Lower lobe of right lung (tissue), 2 donors: ENCODE data around the gene ADGRG1. TPM values are rescaled to one million over a fixed set of nuclear protein-coding genes. Genes with fewer than 3 reads are reported as not detected.
"Not testable (repeated sequence)": the region's sequence is repeated elsewhere in the genome, so short reads cannot be mapped to it uniquely, and the experiment has no call there.

Source experiments
- ATAC-seq, 2 donors: fragments of 200-7000 bp; cut with Tn5 transposase; one replicate each; pipeline ENCODE4 v1.9.1; 2020 to 2022; ENCODE audit warnings: mild to moderate bottlenecking in 2 of 2, moderate library complexity in 2 of 2
- DNase-seq: peaks from one replicate; pipeline ENCODE4 v3.0.0-alpha.2; 2020
- H3K27ac ChIP-seq: fragments of 200-600 bp; one replicate; pipeline ENCODE4 v1.8.0; 2022
- H3K27me3 ChIP-seq: fragments of 200-600 bp; one replicate; pipeline ENCODE4 v1.8.0; 2022; ENCODE audit warnings: low read depth
- H3K36me3 ChIP-seq: fragments of 200-600 bp; one replicate; pipeline ENCODE4 v1.8.0; 2022; ENCODE audit warnings: mild to moderate bottlenecking
- H3K4me1 ChIP-seq: fragments of 200-600 bp; one replicate; pipeline ENCODE4 v1.8.0; 2022
- H3K4me3 ChIP-seq: fragments of 200-600 bp; one replicate; pipeline ENCODE4 v1.8.0; 2022; ENCODE audit warnings: mild to moderate bottlenecking
- H3K9me3 ChIP-seq: fragments of 200-600 bp; one replicate; pipeline ENCODE4 v1.8.0; 2022
- CTCF ChIP-seq: fragments of 200-600 bp; IDR thresholded peaks from one replicate; pipeline ENCODE4 v1.8.0; 2022; ENCODE audit warnings: antibody characterized with exemption, mild to moderate bottlenecking
- intact Hi-C: fragments of 100-400 bp; cut with DNase I; formaldehyde crosslinking; loops from one replicate; pipeline ENCODE4 v1.11.0; 2022
- total RNA-seq: library from RNA; stranded (reverse); fragmentation: NEBNext Ultra II Directional; extraction: Animal tissue kit (Norgen Biotek cat#: 25700); gene quantifications from one replicate; pipeline ENCODE4 v1.2.1, GENCODE V29; 2021
- donor health status: DM: no; HTN: yes; CAD: no; lungs with severe emphysema.

Gene ADGRG1
- total RNA-seq, 1 donor from 2014 or later = 37.9 TPM

- Histone ChIP-seq H3K4me3 (no peak overlapping the region), H3K27me3 (no peaks in the 10 kb centered on the region), H3K36me3 (no peaks in the 10 kb centered on the region), H3K27ac (no peak overlapping the region), H3K4me1 (peaks cover 12% of the 10 kb centered on the region), H3K9me3 (no peaks in the 10 kb centered on the region)
- ATAC-seq (no peak), DNase-seq (no peak)
- intact Hi-C loops = loop anchor here (10.0 kb wide), 1 partner anchor 51 kb away; no protein-coding TSS in a partner anchor
- TF ChIP-seq CTCF = no peak
Measured at GRCh38 chr16:57593990-57594389, 34.4 kb upstream of the ADGRG1 start.

GRCh38 chr16:57594531-57595031 lies 33.8 kb upstream of the ADGRG1 start:
- Histone ChIP-seq H3K27ac (no peak overlapping the region), H3K27me3 (no peaks in the 10 kb centered on the region), H3K9me3 (no peaks in the 10 kb centered on the region), H3K4me1 (peaks cover 12% of the 10 kb centered on the region), H3K4me3 (no peak overlapping the region), H3K36me3 (no peaks in the 10 kb centered on the region)
- no peak for TF ChIP-seq CTCF
- intact Hi-C loops = loop anchor here (10.0 kb wide), 1 partner anchor 50 kb away; no protein-coding TSS in a partner anchor
- ATAC-seq (no peak), DNase-seq (no peak)

GRCh38 chr16:57596234-57596633 lies 32.2 kb upstream of the ADGRG1 start:
- H3K4me3 ChIP-seq, H3K27ac ChIP-seq, H3K27me3 ChIP-seq, ATAC-seq, H3K4me1 ChIP-seq, DNase-seq, H3K36me3 ChIP-seq, H3K9me3 ChIP-seq: not testable (repeated sequence)
- intact Hi-C loops = loop anchor here (10.0 kb wide), 1 partner anchor 49 kb away; no protein-coding TSS in a partner anchor

GRCh38 chr16:57598437-57598836 lies 30.0 kb upstream of the ADGRG1 start:
- Histone ChIP-seq H3K27me3 (no peaks in the 10 kb centered on the region), H3K27ac (no peak overlapping the region), H3K4me3 (no peak overlapping the region), H3K9me3 (no peaks in the 10 kb centered on the region), H3K36me3 (no peaks in the 10 kb centered on the region), H3K4me1 (peaks cover 7% of the 10 kb centered on the region)
- ATAC-seq (no peak), DNase-seq (no peak)
- intact Hi-C loops = loop anchor here (10.0 kb wide), 1 partner anchor 46 kb away; no protein-coding TSS in a partner anchor
- TF ChIP-seq CTCF = no peak

GRCh38 chr16:57600048-57600835 lies 28.2 kb upstream of the ADGRG1 start:
- Histone ChIP-seq H3K4me1 (peaks cover 7% of the 10 kb centered on the region), H3K27ac (no peak overlapping the region), H3K27me3 (no peaks in the 10 kb centered on the region), H3K9me3 (no peaks in the 10 kb centered on the region), H3K36me3 (no peaks in the 10 kb centered on the region), H3K4me3 (no peak overlapping the region)
- intact Hi-C loops = no loop called here
- ATAC-seq = peak; percentile 90
- TF ChIP-seq CTCF = peak; percentile 76
- DNase-seq = peak; percentile 74

- no peaks in the 10 kb centered on the region for H3K9me3 ChIP-seq
- H3K36me3 ChIP-seq = no peaks in the 10 kb centered on the region
- H3K4me3 ChIP-seq = no peak overlapping the region
- no peak overlapping the region for H3K27ac ChIP-seq
- H3K4me1 ChIP-seq = peaks cover 7% of the 10 kb centered on the region
- TF ChIP-seq CTCF = no peak
- intact Hi-C loops = no loop called here
- DNase-seq (no peak), ATAC-seq (no peak)
- no peaks in the 10 kb centered on the region for H3K27me3 ChIP-seq
Measured at GRCh38 chr16:57600952-57601580, 27.4 kb upstream of the ADGRG1 start.
